IPS-11a (cell line): ENCODE data around the gene BBLN.

ENCODE experiments used
- H3K4me3 ChIP-seq: one replicate; pipeline ENCODE4 v1.5.1; 2013; ENCODE audit warnings: low read depth, low read length, control low read depth

BBLN gene

DNA sequence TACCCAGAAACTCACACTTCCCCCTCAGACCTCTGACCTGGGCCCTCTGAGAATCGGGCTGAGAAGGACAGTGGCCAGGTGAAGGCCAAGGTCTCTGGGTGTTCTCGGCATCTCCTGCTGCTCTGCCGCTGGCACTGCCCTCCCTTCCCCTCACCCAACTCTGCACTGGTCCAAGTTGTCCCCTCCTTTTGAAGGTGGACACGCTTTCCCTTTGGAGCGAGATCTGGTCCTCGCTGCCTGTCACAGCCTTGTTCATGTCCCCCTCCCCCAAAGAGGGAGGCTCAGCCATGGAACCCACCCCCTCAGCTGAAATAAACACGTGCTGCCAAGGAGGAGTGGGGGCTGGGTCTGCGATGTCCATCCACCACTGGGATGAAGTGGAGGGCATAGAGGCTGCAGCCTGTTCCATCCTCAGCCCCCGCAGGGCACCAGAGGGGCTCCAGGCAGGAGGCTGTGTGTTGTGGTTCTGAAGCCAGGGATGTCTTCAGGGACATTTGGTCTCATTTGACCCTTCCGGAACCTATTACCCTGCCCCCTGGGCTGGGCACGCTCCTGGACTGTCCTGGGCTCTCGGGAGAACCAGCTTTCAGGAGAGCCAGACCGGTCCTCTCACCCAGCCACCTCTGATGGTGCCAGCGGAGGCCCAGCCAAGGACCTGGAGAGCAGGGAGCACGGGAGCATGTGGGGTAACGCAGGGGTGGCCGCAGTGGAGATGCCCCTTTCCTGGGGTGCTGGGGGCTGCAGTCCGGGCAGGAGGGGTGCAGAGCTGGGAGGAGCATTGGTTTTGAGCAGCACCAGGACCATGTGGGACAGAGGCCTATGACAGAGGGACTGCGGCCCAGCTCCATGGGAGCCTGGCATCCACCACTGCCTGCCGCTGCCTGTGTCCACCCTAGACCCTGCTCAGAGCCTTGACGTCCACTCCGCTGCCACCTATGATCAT is 15.6 kb upstream of the BBLN start:
- H3K4me3 ChIP-seq: no peak overlapping the region

DNA sequence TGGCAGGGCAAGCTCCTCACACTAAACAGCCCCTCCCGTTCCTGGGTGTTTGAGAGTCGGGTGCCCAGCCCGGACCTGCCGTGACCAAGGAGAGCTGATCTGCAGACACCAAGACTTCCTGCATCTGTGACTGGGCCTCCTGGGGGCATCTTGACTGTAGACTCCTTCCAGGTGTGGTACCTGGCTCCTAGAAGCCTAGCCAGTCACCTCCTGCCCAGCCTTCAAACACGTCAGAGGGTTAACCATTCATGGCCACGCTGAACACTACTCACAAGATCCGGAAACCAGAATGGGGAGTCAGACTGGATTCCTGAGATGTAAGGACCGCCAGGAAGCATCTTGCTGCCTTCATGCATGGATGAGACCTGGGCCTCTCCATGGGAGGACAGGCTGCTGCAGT is 14.5 kb upstream of the BBLN start:
- no peak overlapping the region for H3K4me3 ChIP-seq

DNA sequence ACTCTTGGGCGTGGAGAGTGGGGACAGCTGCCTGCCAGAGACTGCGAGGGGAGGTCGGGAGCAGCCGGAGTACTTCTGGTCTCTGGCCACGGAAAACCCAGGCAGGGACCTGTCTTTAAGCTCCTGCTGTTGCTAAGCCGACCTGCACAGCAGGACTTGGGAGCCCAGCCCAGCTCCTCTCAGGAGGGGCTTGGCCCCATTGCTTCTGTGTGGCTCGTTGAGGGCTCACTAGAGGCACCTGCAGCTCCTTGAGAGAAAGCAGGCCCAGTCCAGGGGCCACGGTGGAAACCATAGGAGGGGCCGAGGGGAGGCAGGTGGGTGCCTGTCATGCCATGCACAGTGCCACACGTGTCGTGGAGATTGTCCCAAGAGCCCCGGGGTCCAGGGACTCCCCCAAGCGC is 14.1 kb upstream of the BBLN start:
- H3K4me3 ChIP-seq: no peak overlapping the region

DNA sequence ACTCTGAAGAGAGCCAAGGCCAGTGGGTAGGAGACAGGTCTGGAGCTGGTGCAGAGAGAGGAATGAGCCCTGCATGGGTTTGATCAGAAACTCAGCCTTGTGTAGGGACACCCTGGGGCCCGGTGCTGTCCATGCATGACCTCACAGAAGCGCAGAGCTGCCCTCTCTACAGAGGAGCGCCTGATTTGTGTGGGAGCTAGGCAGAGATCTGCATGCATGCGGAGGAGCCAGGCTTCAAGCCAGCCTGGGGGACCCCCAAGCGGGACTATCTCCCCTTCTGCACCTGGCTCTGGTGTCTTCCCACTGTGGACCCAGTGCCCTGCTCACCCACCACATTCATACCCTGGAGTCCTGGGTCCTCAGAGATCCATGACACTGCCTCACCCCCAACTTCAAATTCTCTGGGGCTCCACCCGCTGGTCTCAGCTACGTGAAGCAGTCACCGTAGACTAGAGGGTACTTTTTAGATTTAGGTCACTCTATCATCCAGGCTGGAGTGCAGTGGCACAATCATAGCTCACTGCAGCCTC is 13.4 kb upstream of the BBLN start:
- no peak overlapping the region for H3K4me3 ChIP-seq

DNA sequence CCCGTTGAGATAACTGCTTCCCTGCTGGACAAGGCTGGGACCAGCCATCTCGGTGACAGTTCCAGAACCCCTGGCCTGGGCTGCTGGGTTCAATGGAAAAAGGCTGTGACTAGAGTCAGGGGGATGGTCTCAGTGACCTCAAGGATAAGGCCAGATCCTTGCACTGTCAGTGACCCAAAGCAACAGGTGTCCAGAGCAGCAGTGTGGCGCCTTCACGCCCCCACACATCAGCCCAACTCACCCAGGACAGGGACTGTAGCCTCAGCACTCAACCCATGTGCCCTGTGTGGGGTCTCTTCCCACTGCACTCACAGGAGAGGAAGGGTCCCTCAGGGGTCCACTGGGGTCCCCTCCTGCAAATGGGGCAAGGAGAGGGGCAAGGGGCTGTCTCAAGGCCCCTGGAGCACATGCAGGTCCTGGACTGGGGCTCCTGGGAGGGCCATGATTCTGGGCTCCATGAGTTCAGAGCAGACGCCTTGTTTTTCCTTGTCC is 11.5 kb upstream of the BBLN start:
- H3K4me3 ChIP-seq: no peak overlapping the region

DNA sequence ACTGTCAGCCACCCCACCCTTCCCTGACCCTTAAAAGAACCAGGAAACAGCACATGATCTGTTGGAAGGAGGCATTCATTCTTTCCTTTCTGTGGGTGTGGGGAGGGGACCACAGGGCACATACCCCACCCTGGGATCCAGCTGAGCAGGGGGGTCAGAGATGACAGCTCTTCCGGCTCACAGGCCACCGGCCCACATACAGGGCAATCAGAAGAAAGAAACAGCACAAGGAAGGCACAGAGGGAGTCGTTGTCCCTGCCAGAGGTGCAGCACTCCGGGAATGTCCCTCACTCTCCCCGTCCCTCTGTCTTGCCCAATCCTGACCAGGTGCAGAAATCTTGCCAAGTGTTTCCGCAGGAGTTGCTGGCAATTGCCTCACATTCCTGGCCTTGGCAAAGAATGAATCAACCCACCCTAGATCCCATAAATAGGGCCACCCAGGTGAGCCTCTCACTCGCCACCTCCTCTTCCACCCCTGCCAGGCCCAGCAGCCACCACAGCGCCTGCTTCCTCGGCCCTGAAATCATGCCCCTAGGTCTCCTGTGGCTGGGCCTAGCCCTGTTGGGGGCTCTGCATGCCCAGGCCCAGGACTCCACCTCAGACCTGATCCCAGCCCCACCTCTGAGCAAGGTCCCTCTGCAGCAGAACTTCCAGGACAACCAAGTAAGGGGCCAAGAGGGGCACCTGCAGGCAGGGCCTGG is 10.9 kb upstream of the BBLN start, which contains the start of gene LCN2:
LCN2 (plus strand) TSS at position 453 of the 701 bp plus-strand sequence; CDS start at position 526, 73 bp downstream.
- H3K4me3 ChIP-seq: no peak within 1 kb of the TSS

DNA sequence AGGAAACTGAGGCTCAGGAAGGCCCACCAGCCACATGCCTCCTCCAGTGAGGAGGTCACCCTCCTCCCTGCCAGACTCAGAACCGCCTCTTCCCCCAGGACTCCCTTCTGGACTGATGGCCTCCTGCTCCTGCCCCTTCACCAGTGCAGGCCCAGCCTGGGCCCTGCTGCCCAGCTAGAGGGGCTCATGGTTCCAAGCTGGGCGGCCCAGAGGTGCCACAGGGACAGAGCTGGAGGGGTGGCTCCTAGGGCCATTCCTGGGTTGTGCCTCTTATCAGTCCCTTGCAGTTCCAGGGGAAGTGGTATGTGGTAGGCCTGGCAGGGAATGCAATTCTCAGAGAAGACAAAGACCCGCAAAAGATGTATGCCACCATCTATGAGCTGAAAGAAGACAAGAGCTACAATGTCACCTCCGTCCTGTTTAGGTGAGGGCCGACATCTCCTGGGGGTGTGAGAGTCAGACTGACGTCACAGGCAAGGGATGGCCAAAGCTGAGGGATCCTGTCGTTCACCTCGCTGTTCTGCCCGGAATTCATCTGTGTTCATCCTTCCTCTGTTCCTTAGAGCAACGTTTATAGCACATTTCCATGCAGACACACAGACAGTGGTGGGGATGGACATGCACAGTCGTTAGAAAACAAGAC is 10.0 kb upstream of the BBLN start:
- no peak overlapping the region for H3K4me3 ChIP-seq

DNA sequence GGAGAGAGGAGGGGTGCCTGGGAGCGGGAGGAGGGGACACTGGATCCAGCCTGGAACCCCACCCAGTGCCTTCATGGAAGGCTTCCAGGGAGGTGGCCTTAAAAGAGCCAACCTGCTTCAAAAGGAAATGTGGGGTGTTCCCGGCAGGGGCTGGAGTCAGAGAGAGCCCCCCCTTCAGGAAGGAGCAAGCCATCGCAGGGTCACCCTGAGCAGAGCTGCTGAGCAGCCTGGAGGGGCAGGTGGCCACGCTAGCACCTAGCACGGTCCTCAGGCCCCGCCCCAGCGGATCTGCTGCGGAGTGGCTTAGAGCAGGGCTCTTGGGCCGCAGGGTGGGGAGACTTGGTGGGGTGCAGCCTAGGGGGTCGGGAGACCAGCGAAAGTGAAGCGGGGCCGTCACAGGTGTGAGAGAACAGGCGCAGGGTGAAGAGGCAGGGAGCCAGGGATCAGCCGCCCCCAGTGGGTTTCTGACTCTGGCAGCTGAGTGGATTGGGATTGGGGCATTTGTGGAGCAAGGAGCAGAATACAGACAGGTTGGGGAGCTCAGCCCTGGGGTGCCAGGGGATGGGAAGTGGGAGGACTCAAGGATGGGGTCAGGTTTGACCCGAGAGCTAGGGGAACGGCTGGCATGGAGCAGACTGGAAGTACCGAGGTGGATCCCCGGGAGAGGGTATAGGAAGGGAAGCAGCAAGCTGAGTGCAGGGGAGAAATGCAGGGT is 9.3 kb upstream of the BBLN start:
- H3K4me3 ChIP-seq: no peak overlapping the region

DNA sequence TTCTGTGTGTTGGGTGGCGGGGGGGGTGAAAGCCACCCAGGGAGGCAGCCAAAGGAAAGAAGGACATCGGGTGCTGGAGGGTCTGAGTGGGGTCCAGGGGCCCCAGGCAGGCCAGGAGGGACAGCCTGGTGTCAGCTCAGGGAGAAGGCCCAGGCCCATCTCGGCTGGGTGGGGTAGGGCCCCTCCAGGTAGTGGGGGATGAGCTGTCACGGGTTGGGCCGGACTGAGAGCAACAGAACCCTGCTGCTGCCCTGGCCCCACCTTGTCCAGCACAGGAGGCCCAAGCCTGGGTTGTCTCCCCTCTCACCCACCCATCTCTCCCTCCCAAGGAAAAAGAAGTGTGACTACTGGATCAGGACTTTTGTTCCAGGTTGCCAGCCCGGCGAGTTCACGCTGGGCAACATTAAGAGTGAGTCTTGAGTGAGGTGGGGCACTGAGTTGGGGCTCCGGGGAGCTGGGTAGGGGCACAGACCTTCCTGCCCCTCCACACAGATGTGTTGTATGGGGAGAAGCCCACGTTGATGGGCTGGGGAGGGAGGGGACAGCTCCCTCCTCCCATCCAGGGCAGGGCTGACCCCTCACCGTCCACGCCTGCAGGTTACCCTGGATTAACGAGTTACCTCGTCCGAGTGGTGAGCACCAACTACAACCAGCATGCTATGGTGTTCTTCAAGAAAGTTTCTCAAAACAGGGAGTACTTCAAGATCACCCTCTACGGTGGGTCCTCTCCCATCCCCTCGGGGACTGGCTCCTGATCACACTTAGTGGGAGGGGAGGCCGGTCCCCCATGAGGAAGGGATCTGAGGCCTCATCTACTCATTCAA is 8.5 kb upstream of the BBLN start:
- H3K4me3 ChIP-seq: no peak overlapping the region

DNA sequence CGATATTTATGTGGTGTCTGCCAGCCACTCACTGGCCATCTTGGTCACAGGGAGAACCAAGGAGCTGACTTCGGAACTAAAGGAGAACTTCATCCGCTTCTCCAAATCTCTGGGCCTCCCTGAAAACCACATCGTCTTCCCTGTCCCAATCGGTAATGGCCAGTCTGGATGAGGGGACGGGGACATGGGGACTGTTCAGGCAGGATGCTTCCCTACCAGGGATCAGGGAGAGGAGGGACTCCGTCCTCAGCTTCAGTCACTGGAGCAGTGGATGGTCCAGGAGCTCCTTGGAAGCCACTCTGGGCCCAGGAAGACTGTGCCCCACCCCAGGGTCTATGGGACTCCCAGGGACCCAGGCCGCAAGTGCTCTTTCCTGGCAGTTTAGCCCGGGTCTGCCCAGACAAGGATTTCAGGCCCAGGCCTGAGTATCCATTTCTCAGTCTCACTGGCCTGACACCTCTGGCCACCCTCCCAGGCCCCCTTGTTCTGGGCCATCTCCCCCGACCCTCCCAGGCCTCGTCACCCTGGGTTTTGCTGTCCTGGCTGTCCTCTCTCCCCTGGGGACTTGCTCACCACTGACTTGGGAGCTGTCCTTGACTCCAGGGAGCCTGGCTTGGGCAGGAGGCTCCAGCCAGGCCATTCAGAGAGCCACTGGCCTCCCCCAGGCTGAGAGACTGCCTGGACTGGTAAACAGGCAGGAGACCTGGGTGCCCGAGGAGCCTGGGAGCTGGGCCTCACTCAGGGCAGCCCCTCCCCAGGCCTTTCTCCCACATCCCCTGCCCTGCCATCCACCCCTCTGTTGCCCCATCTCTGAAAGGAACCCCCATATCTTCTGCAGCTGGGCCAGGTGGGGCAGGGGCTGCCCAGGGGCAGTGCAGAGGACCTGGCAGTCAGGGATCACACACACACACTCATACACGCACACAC is 7.7 kb upstream of the BBLN start:
- H3K4me3 ChIP-seq: no peak overlapping the region

DNA sequence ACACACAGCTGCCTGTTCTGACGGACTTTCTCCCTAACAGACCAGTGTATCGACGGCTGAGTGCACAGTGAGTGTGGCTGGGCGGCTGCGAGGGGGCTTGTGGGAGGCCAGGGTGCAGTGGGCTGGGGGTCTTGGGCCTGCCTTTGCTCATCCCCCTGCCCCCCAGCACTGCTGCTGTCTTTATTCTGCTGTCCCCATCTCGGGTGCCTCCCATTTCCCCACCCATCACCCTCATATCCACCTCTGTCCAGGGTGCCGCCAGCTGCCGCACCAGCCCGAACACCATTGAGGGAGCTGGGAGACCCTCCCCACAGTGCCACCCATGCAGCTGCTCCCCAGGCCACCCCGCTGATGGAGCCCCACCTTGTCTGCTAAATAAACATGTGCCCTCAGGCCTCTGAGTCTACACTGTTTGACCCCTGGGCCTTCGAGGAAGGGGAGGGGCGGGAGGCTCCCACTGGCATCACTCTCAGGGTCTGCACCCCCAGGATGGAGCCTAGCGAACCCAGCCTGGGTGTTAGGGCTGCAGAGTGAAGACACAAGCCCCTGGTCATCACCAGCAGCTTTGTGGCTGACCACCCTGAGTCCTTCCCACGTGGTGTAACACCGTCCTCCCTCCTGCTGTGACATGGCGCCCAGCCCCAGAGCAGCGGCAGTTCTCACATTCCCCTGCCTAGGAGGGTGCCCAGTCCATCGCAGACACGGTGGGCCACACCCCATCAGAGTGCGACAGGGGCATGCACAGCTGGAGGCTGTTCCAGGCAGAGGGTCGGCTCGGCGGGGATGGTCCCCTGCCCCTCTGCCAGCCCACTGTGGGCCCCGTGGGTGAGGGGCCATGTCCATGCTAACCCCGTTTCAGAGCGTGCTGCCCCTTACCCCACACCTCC is 6.8 kb upstream of the BBLN start:
- no peak overlapping the region for H3K4me3 ChIP-seq

DNA sequence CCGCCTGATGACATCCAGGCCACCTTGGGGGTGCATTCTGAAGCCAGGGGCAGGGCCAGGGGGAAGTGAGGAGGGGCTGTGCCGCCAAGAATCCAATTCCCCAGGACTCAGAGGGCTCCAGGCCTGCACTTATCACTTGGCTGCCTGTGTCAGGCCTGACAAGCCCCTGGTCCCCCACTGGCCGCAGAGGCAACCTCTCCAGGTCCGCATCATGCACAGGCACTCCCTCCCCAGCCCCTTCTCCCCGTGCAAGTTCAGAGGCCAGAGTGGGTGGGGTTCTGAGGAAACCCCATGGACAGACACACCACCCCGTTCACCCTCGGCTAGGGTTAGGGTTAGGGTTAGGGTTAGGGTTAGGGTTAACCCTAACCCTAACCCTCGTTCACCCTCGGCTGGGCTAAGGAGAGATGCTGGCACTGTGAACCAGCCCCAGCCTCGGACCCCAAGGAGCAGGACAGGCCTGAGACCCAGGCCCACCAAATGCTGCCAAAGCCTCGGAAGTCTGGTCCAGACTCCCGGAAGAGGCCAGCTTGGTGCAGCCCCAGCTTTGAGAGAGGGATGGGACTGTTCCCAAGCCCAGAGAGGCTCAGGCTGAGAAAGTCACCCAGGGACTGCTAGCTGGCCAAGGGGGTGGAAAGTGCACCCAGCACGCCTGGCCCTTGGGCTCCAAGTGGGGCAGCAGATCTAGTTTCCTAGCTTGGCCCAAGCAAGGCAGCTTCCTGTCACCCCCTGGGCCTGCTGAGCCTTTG is 5.9 kb upstream of the BBLN start:
- no peak overlapping the region for H3K4me3 ChIP-seq

DNA sequence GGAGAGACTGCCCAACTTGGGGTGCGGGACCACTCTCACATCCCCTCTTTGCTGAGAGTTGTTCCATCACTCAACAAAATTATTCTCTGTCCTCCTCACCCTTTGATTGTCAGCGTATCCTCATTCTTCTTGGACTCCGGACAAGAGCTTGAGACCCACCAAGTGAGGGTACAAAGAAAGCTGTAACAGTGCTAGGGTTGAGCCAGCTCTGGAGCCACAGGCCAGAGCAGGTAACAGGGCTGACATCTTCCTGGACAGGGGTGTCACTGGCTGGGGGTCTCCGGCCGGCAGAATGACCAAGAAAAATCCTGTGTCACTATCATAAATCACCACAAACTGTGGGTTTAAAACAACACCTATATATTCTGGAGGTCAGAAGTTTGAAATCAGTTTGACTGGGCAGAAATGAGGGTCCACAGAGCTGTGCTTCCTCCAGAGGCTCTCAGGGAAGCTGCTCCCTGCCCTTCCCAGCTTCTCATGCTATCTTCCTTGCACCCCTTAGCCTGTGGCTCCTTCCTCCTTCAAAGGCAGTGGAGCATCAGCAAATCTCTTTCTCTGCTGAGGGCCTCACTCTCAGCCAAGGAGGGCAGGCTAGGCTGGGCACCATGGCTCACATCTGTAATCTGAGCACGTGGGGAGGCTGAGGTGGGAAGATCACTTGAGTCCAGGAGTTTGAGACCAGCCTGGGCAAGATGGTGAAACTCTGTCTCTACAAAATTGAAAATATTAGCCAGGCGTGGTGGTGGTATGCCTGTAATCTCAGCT is 4.1 kb upstream of the BBLN start:
- no peak overlapping the region for H3K4me3 ChIP-seq

DNA sequence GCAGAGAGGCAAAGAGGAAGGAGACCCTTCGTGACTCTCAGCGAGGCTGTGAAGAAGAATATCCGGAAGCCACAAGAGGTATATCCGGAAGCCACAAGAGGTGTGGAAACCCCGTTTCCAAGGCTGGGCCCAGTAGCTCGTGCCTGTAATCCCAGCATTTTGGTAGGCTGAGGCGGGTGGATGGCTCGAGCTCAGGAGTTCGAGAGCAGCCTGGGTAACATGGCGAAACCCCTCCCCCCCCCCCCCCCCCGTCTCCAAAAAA is 612 bp upstream of the BBLN start:
- H3K4me3 ChIP-seq: peak overlapping the region; percentile 43

DNA sequence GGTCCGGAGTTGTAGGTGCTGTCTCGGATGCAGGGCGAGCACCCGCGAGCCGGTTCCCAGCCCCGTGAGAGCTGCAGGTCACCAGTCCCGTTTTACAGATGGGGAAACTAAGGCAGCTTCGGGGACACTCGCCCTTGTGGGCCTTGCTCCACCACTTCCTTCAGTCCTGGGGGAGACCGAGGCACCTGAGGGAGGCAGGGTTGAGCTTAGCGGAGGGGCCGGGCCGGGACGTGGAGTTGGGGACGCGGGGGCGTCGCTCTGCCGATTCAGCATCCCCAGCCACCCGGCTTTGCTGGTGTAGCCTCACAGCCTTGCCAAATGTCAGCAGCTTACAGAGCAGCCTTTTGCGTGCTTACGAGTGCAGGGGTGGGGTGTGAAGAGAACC is 530 bp downstream of the BBLN start:
- peak overlapping the region; percentile 74 for H3K4me3 ChIP-seq

DNA sequence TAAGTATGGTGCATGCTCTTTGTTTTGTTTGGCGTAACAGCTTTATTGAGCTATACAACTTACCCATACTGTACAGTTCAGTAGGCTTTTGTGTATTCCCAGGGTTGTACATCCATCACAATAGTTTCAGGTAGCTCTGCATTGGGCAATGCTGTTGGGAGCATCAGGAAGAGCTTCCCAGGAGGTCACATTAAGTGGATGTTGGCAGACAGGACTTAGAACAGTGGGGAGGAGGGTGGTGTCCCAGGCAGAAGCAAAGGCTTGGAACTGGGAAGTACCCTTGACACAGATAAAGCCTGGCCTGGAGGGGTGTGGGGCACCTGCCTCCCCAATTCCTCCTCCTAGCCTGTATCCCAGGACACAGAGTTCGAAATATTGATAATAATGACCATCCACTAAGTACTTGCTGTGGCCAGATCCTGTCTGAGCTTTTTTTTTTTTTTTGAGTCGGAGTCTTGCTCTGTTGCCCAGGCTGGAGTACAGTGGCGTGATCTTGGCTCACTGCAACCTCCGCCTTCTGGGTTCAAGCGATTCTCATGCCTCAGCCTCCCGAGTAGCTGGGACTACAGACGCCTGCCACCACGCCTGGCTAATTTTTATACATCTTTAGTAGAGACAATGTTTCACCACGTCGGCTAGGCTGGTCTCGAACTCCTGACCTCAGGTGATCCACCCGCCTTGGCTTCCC is 1.3 kb downstream of the BBLN start:
- H3K4me3 ChIP-seq: peak overlapping the region; percentile 74
